ENCODE results near the gene ZNF774.
"Not testable (repeated sequence)": the region's sequence is repeated elsewhere in the genome, so short reads cannot be mapped to it uniquely, and the experiment has no call there.

The ZNF774 gene

GRCh38 chr15:90352107-90352893, at the start of gene ZNF774:
ZNF774 (plus strand) TSS chr15:90352284; CDS start chr15:90354661, 2,377 bp downstream.
- peak; percentile 68 to 91 for DNase-seq (ENCODE audit: low read depth in 1 of 2, low spot score in 1 of 2)

GRCh38 chr15:90305355-90305754, 46.7 kb upstream of the ZNF774 start:
- DNase-seq (ENCODE audit: low read depth in 1 of 2, low spot score in 1 of 2) = not testable (repeated sequence)

GRCh38 chr15:90305932-90306331, 46.2 kb upstream of the ZNF774 start:
- no peak for DNase-seq (ENCODE audit: low read depth in 1 of 2, low spot score in 1 of 2)

GRCh38 chr15:90306560-90306959, 45.5 kb upstream of the ZNF774 start:
- DNase-seq (ENCODE audit: low read depth in 1 of 2, low spot score in 1 of 2) = peak in 1 of 2 donors; percentile 37

GRCh38 chr15:90307661-90308060, 44.4 kb upstream of the ZNF774 start:
- no peak for DNase-seq (ENCODE audit: low read depth in 1 of 2, low spot score in 1 of 2)

- no peak for DNase-seq (ENCODE audit: low read depth in 1 of 2, low spot score in 1 of 2)
Measured at GRCh38 chr15:90309020-90309419, 43.1 kb upstream of the ZNF774 start.

GRCh38 chr15:90315278-90315982, 36.7 kb upstream of the ZNF774 start:
- DNase-seq (ENCODE audit: low read depth in 1 of 2, low spot score in 1 of 2) = no peak

- DNase-seq (ENCODE audit: low read depth in 1 of 2, low spot score in 1 of 2) = no peak
Measured at GRCh38 chr15:90316139-90316538, 35.9 kb upstream of the ZNF774 start.

- DNase-seq (ENCODE audit: low read depth in 1 of 2, low spot score in 1 of 2) = no peak
Measured at GRCh38 chr15:90318591-90318990, 33.5 kb upstream of the ZNF774 start.

GRCh38 chr15:90320062-90320884, 31.8 kb upstream of the ZNF774 start:
- peak; percentile 38 to 56 for DNase-seq (ENCODE audit: low read depth in 1 of 2, low spot score in 1 of 2)

GRCh38 chr15:90320885-90321278, 31.2 kb upstream of the ZNF774 start:
- DNase-seq (ENCODE audit: low read depth in 1 of 2, low spot score in 1 of 2) = no peak

- no peak for DNase-seq (ENCODE audit: low read depth in 1 of 2, low spot score in 1 of 2)
Measured at GRCh38 chr15:90322538-90322937, 29.5 kb upstream of the ZNF774 start.

- DNase-seq (ENCODE audit: low read depth in 1 of 2, low spot score in 1 of 2) = no peak
Measured at GRCh38 chr15:90325726-90326125, 26.4 kb upstream of the ZNF774 start.

GRCh38 chr15:90326441-90326840, 25.6 kb upstream of the ZNF774 start:
- no peak for DNase-seq (ENCODE audit: low read depth in 1 of 2, low spot score in 1 of 2)

GRCh38 chr15:90327311-90327710, 24.8 kb upstream of the ZNF774 start:
- no peak for DNase-seq (ENCODE audit: low read depth in 1 of 2, low spot score in 1 of 2)

GRCh38 chr15:90334304-90334731, 17.8 kb upstream of the ZNF774 start:
- no peak for DNase-seq (ENCODE audit: low read depth in 1 of 2, low spot score in 1 of 2)

- DNase-seq (ENCODE audit: low read depth in 1 of 2, low spot score in 1 of 2) = no peak
Measured at GRCh38 chr15:90336705-90337141, 15.4 kb upstream of the ZNF774 start.

GRCh38 chr15:90337256-90337655, 14.8 kb upstream of the ZNF774 start:
- no peak for DNase-seq (ENCODE audit: low read depth in 1 of 2, low spot score in 1 of 2)

GRCh38 chr15:90338532-90338931, 13.6 kb upstream of the ZNF774 start:
- no peak for DNase-seq (ENCODE audit: low read depth in 1 of 2, low spot score in 1 of 2)

GRCh38 chr15:90340345-90340744, 11.7 kb upstream of the ZNF774 start:
- no peak for DNase-seq (ENCODE audit: low read depth in 1 of 2, low spot score in 1 of 2)

GRCh38 chr15:90343302-90343790, 8.7 kb upstream of the ZNF774 start:
- no peak for DNase-seq (ENCODE audit: low read depth in 1 of 2, low spot score in 1 of 2)
